Suprapubic skin (tissue), 4 donors: ENCODE measurements around the gene CFAP45. TPM values are rescaled to one million over a fixed set of nuclear protein-coding genes. Genes with fewer than 3 reads are reported as not detected.

ENCODE experiments used
- DNase-seq, 2 donors: peaks; one replicate each; pipeline ENCODE4 v3.0.0-alpha.2; 2019; ENCODE audit warnings: low spot score in 2 of 2
- H3K27ac ChIP-seq: fragments of 200-600 bp; sonication (generic); one replicate; pipeline ENCODE4 v1.5.1; 2019
- H3K27me3 ChIP-seq: fragments of 200-600 bp; sonication (generic); one replicate; pipeline ENCODE4 v1.5.1; 2019
- H3K36me3 ChIP-seq: fragments of 200-600 bp; sonication (generic); one replicate; pipeline ENCODE4 v1.5.1; 2019
- H3K4me1 ChIP-seq: fragments of 200-600 bp; sonication (generic); one replicate; pipeline ENCODE4 v1.5.1; 2019
- H3K4me3 ChIP-seq: fragments of 200-600 bp; sonication (generic); one replicate; pipeline ENCODE4 v1.5.1; 2019; ENCODE audit warnings: mild to moderate bottlenecking
- H3K9me3 ChIP-seq: fragments of 200-600 bp; sonication (generic); one replicate; pipeline ENCODE4 v1.5.1; 2019
- EP300 ChIP-seq: sonication (generic); formaldehyde crosslinking; IDR thresholded peaks from one replicate; pipeline ENCODE4 v1.6.1; 2017; ENCODE audit warnings: antibody characterized with exemption
- POLR2A ChIP-seq, 2 donors: fragments of 450-650 bp; IDR thresholded peaks; one replicate each; pipeline ENCODE4 v1.6.1; 2017; ENCODE audit warnings: antibody characterized with exemption in 2 of 2, mild to moderate bottlenecking in 2 of 2, moderate library complexity in 2 of 2
- POLR2AphosphoS5 ChIP-seq, 3 donors: sonication (generic); formaldehyde crosslinking; IDR thresholded peaks; one replicate each; pipeline ENCODE4 v1.6.1; 2017; ENCODE audit warnings: antibody characterized with exemption in 3 of 3
- WGBS: methylation state at CpG from one replicate; pipeline ENCODE4 v1.1.5; 2018; 5-methylcytosine and 5-hydroxymethylcytosine counted together
- total RNA-seq, 4 donors: library from RNA; depleted of rRNA; stranded (reverse); fragments of >200 nt; gene quantifications; one replicate each; pipeline ENCODE4 v1.1.0, GENCODE V29; 2016
- TF ChIP-seq, protein P1 (sequence below), 2 donors: fragments of 200-600 bp in 1 of 2; fragments of 450-650 bp in 1 of 2; sonication (generic) in 1 of 2; IDR thresholded peaks; one replicate each; pipeline ENCODE4 v1.5.1; 2016 to 2019; ENCODE audit warnings: antibody characterized with exemption in 2 of 2, mild to moderate bottlenecking in 1 of 2, moderate library complexity in 1 of 2

CFAP45 gene
- total RNA-seq, 4 donors from 2014 or later, result 0.78 to 2.1 (median 1.6) TPM

DNA sequence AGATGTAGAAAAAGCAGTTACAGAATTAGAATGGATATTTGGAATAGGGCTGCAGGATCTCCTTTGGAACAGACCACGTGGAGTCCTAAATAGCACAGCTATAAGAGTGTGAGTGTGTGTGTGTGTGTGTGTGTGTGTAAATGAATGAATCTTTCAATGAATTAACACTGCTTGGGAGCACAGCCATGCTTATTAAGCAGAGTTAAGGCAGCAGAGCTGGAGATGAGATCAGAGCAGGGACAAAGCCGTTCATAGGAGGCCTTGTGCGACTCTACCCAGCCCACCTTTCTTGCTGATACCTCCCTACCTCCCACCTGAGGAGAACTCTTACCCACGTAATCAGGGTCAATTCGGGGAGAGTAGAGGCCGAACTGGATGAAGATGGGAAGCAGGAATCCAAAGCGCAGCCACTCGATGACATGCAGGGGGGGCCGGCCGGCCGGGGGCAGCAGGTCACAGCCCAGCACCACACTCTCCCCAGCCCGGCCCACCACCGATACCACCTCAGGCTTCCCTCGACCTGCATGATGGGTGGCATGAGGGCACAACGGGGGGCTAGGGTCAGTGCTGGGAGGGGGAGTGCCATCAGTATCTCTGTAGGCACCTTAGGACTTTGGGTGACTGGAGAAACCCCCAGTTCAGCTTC is 42.8 kb upstream of the CFAP45 start:
- WGBS, result 51% methylated on average over 14 of the region's 15 CpGs
- H3K4me1 ChIP-seq, result peaks cover 88% of the 10 kb centered on the region

DNA sequence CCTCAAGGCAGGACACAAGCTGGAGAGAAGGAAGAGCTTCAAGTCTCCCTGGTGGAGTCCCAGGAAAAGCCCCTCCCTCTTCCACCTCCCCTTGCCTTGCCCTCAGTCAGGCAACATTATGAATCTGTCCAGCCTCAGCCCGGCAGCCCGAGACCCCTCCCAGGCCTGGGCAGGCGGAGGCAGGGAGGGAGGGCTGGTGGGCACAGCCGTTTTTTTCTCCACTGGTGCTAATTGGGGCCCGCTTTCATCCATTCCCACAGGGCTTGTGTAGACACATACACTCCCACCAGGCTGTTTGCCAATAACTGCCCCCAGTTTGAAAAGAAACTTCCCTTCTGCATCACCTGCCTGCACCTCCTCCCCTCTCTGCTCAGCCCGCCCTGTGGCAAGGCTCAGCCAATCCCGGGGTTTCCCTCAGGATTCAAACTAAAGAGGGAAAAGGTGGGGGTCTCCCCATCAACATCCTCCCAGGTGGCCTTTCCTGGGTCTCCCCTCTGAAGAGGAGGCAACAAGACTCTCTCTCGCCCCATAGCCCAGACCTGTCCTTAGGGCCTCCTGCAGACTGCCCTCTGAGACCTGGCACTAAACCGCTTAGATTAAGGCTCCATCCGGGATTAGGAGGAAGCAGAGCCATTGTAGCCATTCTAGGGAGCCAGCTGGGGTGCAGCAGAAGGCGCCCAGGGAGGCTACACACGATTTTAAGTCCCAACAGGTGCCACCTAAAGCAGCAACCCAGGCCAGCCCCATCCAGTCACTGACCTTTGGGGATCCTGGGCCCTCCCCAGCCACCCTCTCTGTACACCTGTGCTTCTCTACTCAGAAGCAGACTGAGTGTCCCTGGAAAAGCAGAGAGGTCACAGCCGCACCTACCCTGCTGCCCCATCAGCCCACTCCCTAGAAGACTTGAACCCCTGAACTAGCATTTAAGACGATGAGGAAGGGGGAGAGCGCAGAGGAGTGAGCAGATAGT is 41.9 kb upstream of the CFAP45 start:
- TF ChIP-seq EP300, result no peak
- H3K9me3 ChIP-seq, result no peaks in the 10 kb centered on the region
- H3K27me3 ChIP-seq, result peaks cover 10% of the 10 kb centered on the region
- H3K36me3 ChIP-seq, result no peaks in the 10 kb centered on the region
- WGBS, result 60% methylated on average over 13 of the region's 15 CpGs
- no peak for DNase-seq
- no peak overlapping the region for H3K4me3 ChIP-seq
- H3K27ac ChIP-seq, result no peak overlapping the region
- peaks cover 95% of the 10 kb centered on the region for H3K4me1 ChIP-seq

More for the DNA sequence above, 42.8 kb upstream of the CFAP45 start:
- H3K36me3 ChIP-seq, result no peaks in the 10 kb centered on the region
- no peaks in the 10 kb centered on the region for H3K9me3 ChIP-seq
- no peak for DNase-seq
- no peak for TF ChIP-seq POLR2A (IDR thresholded peaks at IDR 0.05)
- TF ChIP-seq EP300, result no peak
- no peak for TF ChIP-seq POLR2AphosphoS5 (IDR thresholded peaks at IDR 0.05)
- TF ChIP-seq, protein P1, sequence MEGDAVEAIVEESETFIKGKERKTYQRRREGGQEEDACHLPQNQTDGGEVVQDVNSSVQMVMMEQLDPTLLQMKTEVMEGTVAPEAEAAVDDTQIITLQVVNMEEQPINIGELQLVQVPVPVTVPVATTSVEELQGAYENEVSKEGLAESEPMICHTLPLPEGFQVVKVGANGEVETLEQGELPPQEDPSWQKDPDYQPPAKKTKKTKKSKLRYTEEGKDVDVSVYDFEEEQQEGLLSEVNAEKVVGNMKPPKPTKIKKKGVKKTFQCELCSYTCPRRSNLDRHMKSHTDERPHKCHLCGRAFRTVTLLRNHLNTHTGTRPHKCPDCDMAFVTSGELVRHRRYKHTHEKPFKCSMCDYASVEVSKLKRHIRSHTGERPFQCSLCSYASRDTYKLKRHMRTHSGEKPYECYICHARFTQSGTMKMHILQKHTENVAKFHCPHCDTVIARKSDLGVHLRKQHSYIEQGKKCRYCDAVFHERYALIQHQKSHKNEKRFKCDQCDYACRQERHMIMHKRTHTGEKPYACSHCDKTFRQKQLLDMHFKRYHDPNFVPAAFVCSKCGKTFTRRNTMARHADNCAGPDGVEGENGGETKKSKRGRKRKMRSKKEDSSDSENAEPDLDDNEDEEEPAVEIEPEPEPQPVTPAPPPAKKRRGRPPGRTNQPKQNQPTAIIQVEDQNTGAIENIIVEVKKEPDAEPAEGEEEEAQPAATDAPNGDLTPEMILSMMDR (IDR thresholded peaks at IDR 0.05), result no peak
- H3K27me3 ChIP-seq, result peaks cover 10% of the 10 kb centered on the region
- no peak overlapping the region for H3K27ac ChIP-seq
- H3K4me3 ChIP-seq, result no peak overlapping the region

DNA sequence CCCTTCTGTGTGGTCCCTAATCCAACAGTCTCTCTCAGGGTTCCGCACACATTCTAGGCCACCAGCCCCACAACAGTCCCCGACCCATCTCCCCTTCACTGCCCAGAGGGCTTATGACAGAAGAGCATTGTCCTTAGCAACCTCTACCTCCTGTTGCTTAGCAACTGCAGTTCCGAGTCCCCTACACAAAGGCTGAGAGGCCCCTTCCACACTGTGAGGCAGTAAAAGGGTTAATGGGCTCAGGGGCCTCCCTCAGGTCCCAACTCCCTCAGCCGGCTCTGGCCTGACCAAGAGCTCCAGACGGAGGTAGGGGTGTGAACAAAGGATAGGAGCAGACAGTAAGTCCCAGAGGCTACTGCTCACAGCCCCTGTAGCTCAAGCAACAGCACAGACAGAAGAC is 41.2 kb upstream of the CFAP45 start:
- Histone ChIP-seq H3K36me3 (no peaks in the 10 kb centered on the region), H3K27me3 (peaks cover 10% of the 10 kb centered on the region), H3K4me3 (no peak overlapping the region), H3K9me3 (no peaks in the 10 kb centered on the region), H3K4me1 (peaks cover 95% of the 10 kb centered on the region), H3K27ac (no peak overlapping the region)
- DNase-seq, result no peak
- no peak for TF ChIP-seq POLR2AphosphoS5 (IDR thresholded peaks at IDR 0.05)
- TF ChIP-seq, protein P1 (IDR thresholded peaks at IDR 0.05), result no peak
- no peak for TF ChIP-seq EP300
- no peak for TF ChIP-seq POLR2A (IDR thresholded peaks at IDR 0.05)
- WGBS, result 68% methylated on average over 4 of the region's 5 CpGs

DNA sequence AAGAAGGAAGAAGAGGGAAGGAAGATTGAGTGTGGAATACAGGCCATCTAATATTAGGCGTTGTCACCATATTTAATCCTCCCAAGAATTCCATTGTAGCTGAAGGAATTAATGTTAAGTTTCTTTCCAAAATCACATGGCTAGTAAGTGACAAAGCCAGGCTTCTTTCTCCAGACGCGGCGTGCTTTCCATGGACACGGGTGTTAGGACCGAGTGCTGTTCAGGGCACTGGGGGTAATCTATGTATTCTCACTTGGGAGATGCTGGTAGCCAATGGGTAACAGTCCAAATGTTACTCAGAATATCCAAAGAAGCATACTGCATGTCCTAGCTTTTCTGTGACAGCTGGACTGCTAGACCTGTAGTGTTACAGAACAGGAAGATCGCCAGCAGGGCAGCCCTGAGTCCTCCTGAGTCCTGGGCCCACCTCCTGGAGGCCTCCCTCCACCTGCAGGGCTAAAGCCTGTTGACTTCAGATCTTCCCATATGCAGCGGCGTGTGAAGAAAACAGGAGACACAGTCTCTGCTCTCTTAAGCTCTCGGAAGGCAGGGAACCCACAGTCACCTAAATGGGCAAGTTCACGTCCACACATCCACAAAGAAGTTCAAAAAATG is 40.1 kb upstream of the CFAP45 start:
- H3K27ac ChIP-seq, result peak overlapping the region; percentile 14
- H3K4me1 ChIP-seq, result peaks cover 89% of the 10 kb centered on the region
- 52% methylated on average over 11 of the region's 11 CpGs for WGBS

DNA sequence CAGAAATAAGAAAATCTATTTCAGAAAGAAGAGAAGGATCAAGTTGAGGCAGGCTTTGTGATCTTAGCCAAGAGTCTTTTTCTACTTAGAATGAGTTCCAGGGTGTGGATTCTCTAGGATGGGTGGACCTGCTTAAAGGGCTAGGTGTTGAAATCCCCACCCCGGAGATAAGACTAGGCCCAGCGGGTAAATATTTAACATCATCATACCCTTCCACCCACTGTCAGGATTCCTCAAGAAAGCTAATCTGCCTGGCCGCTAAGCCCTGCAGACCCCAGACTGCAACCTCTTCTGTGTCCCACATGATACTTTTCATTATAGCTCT is 39.7 kb upstream of the CFAP45 start:
- Histone ChIP-seq H3K4me1 (peaks cover 84% of the 10 kb centered on the region), H3K36me3 (no peaks in the 10 kb centered on the region), H3K27me3 (peaks cover 10% of the 10 kb centered on the region), H3K9me3 (no peaks in the 10 kb centered on the region), H3K4me3 (no peak overlapping the region), H3K27ac (peak overlapping the region; percentile 14)
- TF ChIP-seq, protein P1 (IDR thresholded peaks at IDR 0.05), result no peak
- TF ChIP-seq POLR2A (IDR thresholded peaks at IDR 0.05) (no peak), EP300 (no peak), POLR2AphosphoS5 (IDR thresholded peaks at IDR 0.05) (no peak)
- DNase-seq, result no peak
- 42% methylated on average over 3 of the region's 3 CpGs for WGBS

More for the DNA sequence above, 40.1 kb upstream of the CFAP45 start:
- no peaks in the 10 kb centered on the region for H3K9me3 ChIP-seq
- TF ChIP-seq POLR2A (IDR thresholded peaks at IDR 0.05) (no peak), POLR2AphosphoS5 (IDR thresholded peaks at IDR 0.05) (no peak), EP300 (no peak)
- TF ChIP-seq, protein P1 (IDR thresholded peaks at IDR 0.05), result no peak
- H3K36me3 ChIP-seq, result no peaks in the 10 kb centered on the region
- H3K27me3 ChIP-seq, result peaks cover 10% of the 10 kb centered on the region
- no peak for DNase-seq
- no peak overlapping the region for H3K4me3 ChIP-seq
